ENCODE results near the gene CAVIN1. TPM values are rescaled to one million over a fixed set of nuclear protein-coding genes. Genes with fewer than 3 reads are reported as not detected.
"Not testable (repeated sequence)": the region's sequence is repeated elsewhere in the genome, so short reads cannot be mapped to it uniquely, and the experiment has no call there.

The CAVIN1 gene
- not detected in 2 replicates for polyA plus RNA-seq (2014; cell fraction: cytosol; rRNA removed)
- polyA plus RNA-seq (2014; cell fraction: nucleus; rRNA removed) = not detected in 2 replicates

- DNase-seq (ENCODE audit: low spot score) = no peak
Observed at GRCh38 chr17:42422958-42423712, at the start of gene CAVIN1. Gene CAVIN1, minus strand, starts transcription at chr17:42423256. Its CDS starts 159 bp downstream, at chr17:42423097.

GRCh38 chr17:42467889-42468288 lies 44.8 kb upstream of the CAVIN1 start:
- DNase-seq (ENCODE audit: low spot score) = no peak

GRCh38 chr17:42463976-42464400 lies 40.9 kb upstream of the CAVIN1 start:
- DNase-seq (ENCODE audit: low spot score) = no peak

GRCh38 chr17:42460371-42460770 lies 37.3 kb upstream of the CAVIN1 start:
- DNase-seq (ENCODE audit: low spot score) = no peak

- peak; percentile 31 for DNase-seq (ENCODE audit: low spot score)
Observed at GRCh38 chr17:42459801-42460281, 36.8 kb upstream of the CAVIN1 start.

GRCh38 chr17:42459256-42459800 lies 36.3 kb upstream of the CAVIN1 start:
- peak; percentile 61 for DNase-seq (ENCODE audit: low spot score)

- DNase-seq (ENCODE audit: low spot score) = peak; percentile 93
Observed at GRCh38 chr17:42458497-42459255, 35.6 kb upstream of the CAVIN1 start, which contains the start of gene ATP6V0A1. Gene ATP6V0A1, plus strand, starts transcription at chr17:42458878. Its CDS starts 2,017 bp downstream, at chr17:42460895.

- no peak for DNase-seq (ENCODE audit: low spot score)
Observed at GRCh38 chr17:42457107-42457792, 34.2 kb upstream of the CAVIN1 start.

- no peak for DNase-seq (ENCODE audit: low spot score)
Observed at GRCh38 chr17:42456223-42457106, 33.4 kb upstream of the CAVIN1 start.

- DNase-seq (ENCODE audit: low spot score) = not testable (repeated sequence)
Observed at GRCh38 chr17:42454987-42455386, 31.9 kb upstream of the CAVIN1 start.

GRCh38 chr17:42453439-42453838 lies 30.4 kb upstream of the CAVIN1 start:
- no peak for DNase-seq (ENCODE audit: low spot score)

- DNase-seq (ENCODE audit: low spot score) = not testable (repeated sequence)
Observed at GRCh38 chr17:42451270-42451669, 28.2 kb upstream of the CAVIN1 start.

GRCh38 chr17:42449838-42450237 lies 26.8 kb upstream of the CAVIN1 start:
- DNase-seq (ENCODE audit: low spot score) = not testable (repeated sequence)

- DNase-seq (ENCODE audit: low spot score) = not testable (repeated sequence)
Observed at GRCh38 chr17:42449176-42449575, 26.1 kb upstream of the CAVIN1 start.

GRCh38 chr17:42442196-42442565 lies 19.1 kb upstream of the CAVIN1 start:
- no peak for DNase-seq (ENCODE audit: low spot score)

GRCh38 chr17:42441371-42442195 lies 18.5 kb upstream of the CAVIN1 start:
- no peak for DNase-seq (ENCODE audit: low spot score)

- DNase-seq (ENCODE audit: low spot score) = no peak
Observed at GRCh38 chr17:42438600-42439567, 15.8 kb upstream of the CAVIN1 start.

GRCh38 chr17:42436391-42436790 lies 13.3 kb upstream of the CAVIN1 start:
- no peak for DNase-seq (ENCODE audit: low spot score)

Data from SK-N-DZ (cell line).